Left colon (tissue), 2 donors: Measurements from ENCODE around the gene ARL11. TPM values are rescaled to one million over a fixed set of nuclear protein-coding genes. Genes with fewer than 3 reads are reported as not detected.
"Not testable (repeated sequence)": the region's sequence is repeated elsewhere in the genome, so short reads cannot be mapped to it uniquely, and the experiment has no call there.

Source experiments
- ATAC-seq: fragments of 200-7000 bp; cut with Tn5 transposase; one replicate; pipeline ENCODE4 v1.9.1; 2020; ENCODE audit warnings: mild to moderate bottlenecking, moderate library complexity
- DNase-seq, 2 donors: peaks; one replicate each; pipeline ENCODE4 v3.0.0-alpha.2; 2020
- intact Hi-C, 2 donors: fragments of 100-400 bp; cut with DNase I in 1 of 2; cut with micrococcal nuclease in 1 of 2; formaldehyde crosslinking; loops; one replicate each; pipeline versions ENCODE4 v1.11.2 to v1.14.0; 2022; cut with DNase I, micrococcal nuclease
- total RNA-seq, 2 donors: library from RNA; stranded (reverse); fragmentation: NEBNext Ultra II Directional; extraction: Animal tissue kit (Norgen Biotek cat#: 25700); gene quantifications; one replicate each; pipeline ENCODE4 v1.2.1, GENCODE V29; 2021
- donor health status: DM: no; HTN: no; CAD: no.
- donor health status: DM: yes; HTN: yes; CAD: no.

ARL11 gene
- total RNA-seq, 2 donors from 2014 or later = 1.7 TPM

GRCh38 chr13:49608651-49609331, 19.5 kb upstream of the ARL11 start:
- DNase-seq (no peak), ATAC-seq (no peak)
- intact Hi-C loops = loop anchor here (5.0 to 10.0 kb wide), 2 partner anchors 304 to 306 kb away; no protein-coding TSS in a partner anchor

- intact Hi-C loops = no loop called here
- ATAC-seq (no peak), DNase-seq (no peak)
Measured at GRCh38 chr13:49610176-49610575, 18.1 kb upstream of the ARL11 start.

- ATAC-seq, intact Hi-C loops, DNase-seq: not testable (repeated sequence)
Measured at GRCh38 chr13:49612042-49612441, 16.3 kb upstream of the ARL11 start.

- no peak for DNase-seq
- no peak for ATAC-seq
- intact Hi-C loops = no loop called here
Measured at GRCh38 chr13:49615836-49616675, 12.3 kb upstream of the ARL11 start.

GRCh38 chr13:49616676-49617065, 11.6 kb upstream of the ARL11 start:
- no peak for DNase-seq
- intact Hi-C loops = no loop called here
- no peak for ATAC-seq

- ATAC-seq = no peak
- DNase-seq = no peak
- intact Hi-C loops = no loop called here
Measured at GRCh38 chr13:49620170-49620621, 8.1 kb upstream of the ARL11 start.

- DNase-seq (no peak), ATAC-seq (no peak)
- intact Hi-C loops = no loop called here
Measured at GRCh38 chr13:49622174-49622946, 5.9 kb upstream of the ARL11 start.

- intact Hi-C loops = no loop called here
Measured at GRCh38 chr13:49624229-49624628, 4.1 kb upstream of the ARL11 start.

GRCh38 chr13:49625392-49626079, 2.8 kb upstream of the ARL11 start:
- ATAC-seq (peak; percentile 92), DNase-seq (peak; percentile 74 to 81)
- intact Hi-C loops = no loop called here

More at GRCh38 chr13:49624229-49624628, 4.1 kb upstream of the ARL11 start:
- ATAC-seq (no peak), DNase-seq (no peak)

- ATAC-seq (no peak), DNase-seq (no peak)
- intact Hi-C loops = no loop called here
Measured at GRCh38 chr13:49629196-49629938, 1.1 kb downstream of the ARL11 start.

- ATAC-seq (no peak), DNase-seq (no peak)
- intact Hi-C loops = no loop called here
Measured at GRCh38 chr13:49629947-49630346, 1.6 kb downstream of the ARL11 start.

GRCh38 chr13:49630580-49630979, 2.3 kb downstream of the ARL11 start:
- ATAC-seq = no peak
- DNase-seq = no peak
- intact Hi-C loops = no loop called here

- DNase-seq = no peak
- no peak for ATAC-seq
- intact Hi-C loops = no loop called here
Measured at GRCh38 chr13:49632156-49632555, 3.8 kb downstream of the ARL11 start.

- ATAC-seq = no peak
- intact Hi-C loops = no loop called here
- no peak for DNase-seq
Measured at GRCh38 chr13:49633710-49634109, 5.4 kb downstream of the ARL11 start.

- DNase-seq = no peak
- intact Hi-C loops = no loop called here
- no peak for ATAC-seq
Measured at GRCh38 chr13:49635599-49636433, 7.5 kb downstream of the ARL11 start.

- ATAC-seq = no peak
- no peak for DNase-seq
- intact Hi-C loops = no loop called here
Measured at GRCh38 chr13:49636705-49637104, 8.4 kb downstream of the ARL11 start.

- intact Hi-C loops = no loop called here
- ATAC-seq = no peak
- no peak for DNase-seq
Measured at GRCh38 chr13:49638030-49638743, 9.9 kb downstream of the ARL11 start.
